Activated T-cell treated with anti-CD3 and anti-CD28 coated beads, Interleukin-2, amount 50 U/mL, for 72 hours (primary cell): ENCODE results near the gene MOB1B. TPM values are rescaled to one million over a fixed set of nuclear protein-coding genes. Genes with fewer than 3 reads are reported as not detected.
"Not testable (repeated sequence)": the region's sequence is repeated elsewhere in the genome, so short reads cannot be mapped to it uniquely, and the experiment has no call there.

Source experiments
- ATAC-seq, 2 donors: fragments of 150-1000 bp; cut with Tn5 transposase; replicated peaks in 1 of 2; 2 replicates each; pipeline ENCODE4 v1.10.0; 2021; ENCODE audit warnings: moderate library complexity in 2 of 2, mild to moderate bottlenecking in 1 of 2
- DNase-seq, 2 donors: peaks; one replicate each; pipeline ENCODE4 v3.0.0; 2021 to 2022; ENCODE audit warnings: mixed read lengths in 1 of 2
- H3K27ac Mint-ChIP-seq: one replicate; pipeline ENCODE4 v1.8.0; 2022; ENCODE audit warnings: mild to moderate bottlenecking, moderate library complexity, mixed read lengths
- H3K27me3 Mint-ChIP-seq: one replicate; pipeline ENCODE4 v1.8.0; 2022; ENCODE audit warnings: low read depth, mixed read lengths
- H3K36me3 Mint-ChIP-seq, 2 donors: one replicate each; pipeline ENCODE4 v1.8.0; 2022; ENCODE audit warnings: mixed read lengths in 2 of 2, mild to moderate bottlenecking in 1 of 2; ENCODE audit not compliant: insufficient read depth in 2 of 2
- H3K4me1 Mint-ChIP-seq: one replicate; pipeline ENCODE4 v1.8.0; 2022; ENCODE audit warnings: low read depth, mixed read lengths
- H3K4me3 Mint-ChIP-seq, 2 donors: one replicate each; pipeline ENCODE4 v1.8.0; 2022; ENCODE audit warnings: mild to moderate bottlenecking in 2 of 2, mixed read lengths in 2 of 2, moderate library complexity in 2 of 2
- H3K9me3 Mint-ChIP-seq, 2 donors: one replicate each; pipeline ENCODE4 v1.8.0; 2022; ENCODE audit warnings: mixed read lengths in 2 of 2
- total RNA-seq, 2 donors: library from RNA; stranded (reverse); gene quantifications; one replicate each; pipeline ENCODE4 v1.2.3, GENCODE V29; 2022

Gene MOB1B
- total RNA-seq, 2 donors from 2014 or later: 27.6 to 34.3 TPM

GRCh38 chr4:70992391-70992881 is 90.3 kb downstream of the MOB1B start:
- peak overlapping the region; percentile 88 for H3K27ac Mint-ChIP-seq
- H3K9me3 Mint-ChIP-seq: no peaks in the 10 kb centered on the region
- peak in 1 of 2 donors; percentile 6 for DNase-seq
- no peaks in the 10 kb centered on the region for H3K27me3 Mint-ChIP-seq
- peak overlapping the region; percentile 84 to 96 for H3K4me3 Mint-ChIP-seq
- no peak for ATAC-seq
- peaks cover 34% of the 10 kb centered on the region for H3K4me1 Mint-ChIP-seq
- H3K36me3 Mint-ChIP-seq: peaks cover 3 to 12% of the 10 kb centered on the region in 2 donors

- Mint-ChIP-seq H3K9me3 (no peaks in the 10 kb centered on the region), H3K27me3 (no peaks in the 10 kb centered on the region), H3K27ac (peak within 1 kb of the TSS; percentile 94), H3K4me1 (peaks cover 37% of the 10 kb centered on the region), H3K4me3 (peak within 1 kb of the TSS; percentile 84 to 96), H3K36me3 (peaks cover 3 to 12% of the 10 kb centered on the region in 2 donors)
- ATAC-seq: peak; percentile 93 to 95
- peak; percentile 92 to 93 for DNase-seq
Measured at GRCh38 chr4:70993181-70994068, 91.3 kb downstream of the MOB1B start, which contains the start of gene DCK. TSS of gene DCK (plus strand) at chr4:70993649. CDS start at chr4:70993836, 187 bp downstream.

GRCh38 chr4:70994069-70994366 is 91.8 kb downstream of the MOB1B start:
- peaks cover 43% of the 10 kb centered on the region for H3K4me1 Mint-ChIP-seq
- peak overlapping the region; percentile 84 to 96 for H3K4me3 Mint-ChIP-seq
- no peak for ATAC-seq
- H3K27me3 Mint-ChIP-seq: no peaks in the 10 kb centered on the region
- peak overlapping the region; percentile 94 for H3K27ac Mint-ChIP-seq
- no peaks in the 10 kb centered on the region for H3K9me3 Mint-ChIP-seq
- peaks cover 4 to 12% of the 10 kb centered on the region in 2 donors for H3K36me3 Mint-ChIP-seq
- no peak for DNase-seq

GRCh38 chr4:70994387-70995099 is 92.4 kb downstream of the MOB1B start:
- Mint-ChIP-seq H3K27ac (peak overlapping the region; percentile 94), H3K4me1 (peaks cover 49% of the 10 kb centered on the region), H3K9me3 (peaks cover 0 to under 1% of the 10 kb centered on the region in 2 donors), H3K4me3 (peak overlapping the region; percentile 84 to 96), H3K27me3 (no peaks in the 10 kb centered on the region), H3K36me3 (peaks cover 8 to 17% of the 10 kb centered on the region in 2 donors)
- ATAC-seq (no peak), DNase-seq (no peak)

- peak overlapping the region; percentile 94 for H3K27ac Mint-ChIP-seq
- H3K27me3 Mint-ChIP-seq: no peaks in the 10 kb centered on the region
- H3K4me3 Mint-ChIP-seq: peak overlapping the region; percentile 84 to 96
- DNase-seq (peak; percentile 31 to 42), ATAC-seq (peak; percentile 29 to 37)
- H3K36me3 Mint-ChIP-seq: peaks cover 19 to 31% of the 10 kb centered on the region in 2 donors
- peaks cover 63% of the 10 kb centered on the region for H3K4me1 Mint-ChIP-seq
- H3K9me3 Mint-ChIP-seq: peaks cover 1 to 4% of the 10 kb centered on the region in 2 donors
Measured at GRCh38 chr4:70996018-70996360, 93.8 kb downstream of the MOB1B start.

- H3K4me3 Mint-ChIP-seq: peak overlapping the region; percentile 84 to 96
- DNase-seq: no peak
Measured at GRCh38 chr4:70997036-70997435, 94.9 kb downstream of the MOB1B start.

GRCh38 chr4:70997546-70997945 is 95.4 kb downstream of the MOB1B start:
- Mint-ChIP-seq H3K27me3 (no peaks in the 10 kb centered on the region), H3K4me3 (peak overlapping the region; percentile 84 to 96), H3K4me1 (peaks cover 77% of the 10 kb centered on the region), H3K36me3 (peaks cover 30 to 47% of the 10 kb centered on the region in 2 donors), H3K9me3 (peaks cover 5% of the 10 kb centered on the region in 2 donors), H3K27ac (peak overlapping the region; percentile 94)
- DNase-seq (no peak), ATAC-seq (no peak)

More at GRCh38 chr4:70997036-70997435, 94.9 kb downstream of the MOB1B start:
- H3K36me3 Mint-ChIP-seq: peaks cover 27 to 42% of the 10 kb centered on the region in 2 donors
- no peak for ATAC-seq
- no peaks in the 10 kb centered on the region for H3K27me3 Mint-ChIP-seq
- peaks cover 74% of the 10 kb centered on the region for H3K4me1 Mint-ChIP-seq
- peaks cover 3 to 5% of the 10 kb centered on the region in 2 donors for H3K9me3 Mint-ChIP-seq
- H3K27ac Mint-ChIP-seq: peak overlapping the region; percentile 94

- H3K4me3 Mint-ChIP-seq: peak overlapping the region in 1 of 2 donors; percentile 30
- not testable (repeated sequence) for H3K9me3 Mint-ChIP-seq
Measured at GRCh38 chr4:70999639-71000038, 97.5 kb downstream of the MOB1B start.

GRCh38 chr4:71001363-71001762 is 99.2 kb downstream of the MOB1B start:
- Mint-ChIP-seq H3K4me1 (peaks cover 87% of the 10 kb centered on the region), H3K4me3 (peak overlapping the region; percentile 13 to 14), H3K36me3 (peaks cover 30 to 43% of the 10 kb centered on the region in 2 donors)
- not testable (repeated sequence) for ATAC-seq, H3K27ac Mint-ChIP-seq, H3K27me3 Mint-ChIP-seq, H3K9me3 Mint-ChIP-seq, DNase-seq

More at GRCh38 chr4:70999639-71000038, 97.5 kb downstream of the MOB1B start:
- Mint-ChIP-seq H3K36me3 (peaks cover 30 to 50% of the 10 kb centered on the region in 2 donors), H3K27ac (peak overlapping the region; percentile 36), H3K4me1 (peaks cover 92% of the 10 kb centered on the region)
- not testable (repeated sequence) for ATAC-seq, H3K27me3 Mint-ChIP-seq, DNase-seq

GRCh38 chr4:71004281-71004851 is 102.2 kb downstream of the MOB1B start:
- Mint-ChIP-seq H3K4me3 (peak overlapping the region; percentile 71 to 82), H3K27ac (peak overlapping the region; percentile 80), H3K27me3 (no peaks in the 10 kb centered on the region), H3K9me3 (peaks cover 5% of the 10 kb centered on the region in 2 donors), H3K4me1 (peaks cover 86% of the 10 kb centered on the region), H3K36me3 (peaks cover 27 to 42% of the 10 kb centered on the region in 2 donors)
- DNase-seq: peak; percentile 69 to 75
- peak; percentile 61 to 63 for ATAC-seq

GRCh38 chr4:71005025-71005424 is 102.9 kb downstream of the MOB1B start:
- H3K4me3 Mint-ChIP-seq: peak overlapping the region; percentile 71 to 82
- peaks cover 22 to 35% of the 10 kb centered on the region in 2 donors for H3K36me3 Mint-ChIP-seq
- peaks cover 86% of the 10 kb centered on the region for H3K4me1 Mint-ChIP-seq
- not testable (repeated sequence) for ATAC-seq, DNase-seq, H3K27me3 Mint-ChIP-seq, H3K9me3 Mint-ChIP-seq
- H3K27ac Mint-ChIP-seq: peak overlapping the region; percentile 36

GRCh38 chr4:71006203-71006907 is 104.2 kb downstream of the MOB1B start:
- no peak for DNase-seq
- H3K36me3 Mint-ChIP-seq: peaks cover 12 to 23% of the 10 kb centered on the region in 2 donors
- peak overlapping the region; percentile 94 for H3K27ac Mint-ChIP-seq

More at GRCh38 chr4:71006203-71006907, 104.2 kb downstream of the MOB1B start:
- Mint-ChIP-seq H3K4me3 (peak overlapping the region; percentile 47 to 79), H3K27me3 (no peaks in the 10 kb centered on the region), H3K9me3 (peaks cover 2 to 4% of the 10 kb centered on the region in 2 donors), H3K4me1 (peaks cover 78% of the 10 kb centered on the region)
- ATAC-seq: peak; percentile 74 to 76
